ENCODE data around the gene KLHL29. TPM values are rescaled to one million over a fixed set of nuclear protein-coding genes. Genes with fewer than 3 reads are reported as not detected.

The KLHL29 gene
- total and polyA plus RNA-seq, 10 of the 15 experiments (the other 5 are each of a cell fraction or from before 2014, with no cell fraction given), result 1.4 to 19.5 (median 6.1) TPM

DNA sequence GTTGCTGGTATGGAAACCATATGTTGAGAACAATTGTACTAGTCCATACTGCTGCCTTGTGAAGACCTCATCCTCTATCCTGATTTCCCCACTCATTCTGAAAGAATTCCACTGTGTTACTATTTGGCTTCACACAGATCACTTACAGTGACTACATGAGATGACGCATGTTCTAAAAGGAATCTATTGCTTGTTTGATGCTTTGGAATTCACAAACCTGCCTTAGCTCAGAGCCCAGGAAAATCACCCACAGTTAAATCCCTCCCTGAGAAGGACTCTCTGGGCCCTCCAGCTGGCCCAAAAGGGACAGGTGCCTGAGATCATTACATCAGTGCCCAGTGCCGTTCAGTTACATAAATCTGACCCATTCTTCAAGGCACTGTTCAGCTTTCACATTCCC is 45.3 kb downstream of the KLHL29 start:
- no TSS peak for BruUV-seq (replicated peaks)
- H3K4me1 ChIP-seq (ENCODE audit: control insufficient read depth, insufficient read depth, low read length), result no peaks in the 10 kb centered on the region
- ATAC-seq, result no peak
- no peaks in the 10 kb centered on the region for H3K9me3 ChIP-seq (replicated peaks; ENCODE audit: control insufficient read depth, insufficient read depth, low read length)
- no peaks in the 10 kb centered on the region for H3K27me3 ChIP-seq (replicated peaks in 1 of 2; ENCODE audit: control insufficient read depth in 2 of 2, insufficient read depth in 2 of 2, low read length in 1 of 2)
- in situ Hi-C loops (cut with MboI), result no loop called here
- H3K27ac ChIP-seq (ENCODE audit: control insufficient read depth, insufficient read depth), result no peak overlapping the region
- H3K9ac ChIP-seq (ENCODE audit: control insufficient read depth, insufficient read depth, low read length), result no peak overlapping the region
- ChIA-PET SMC1A (ENCODE audit: uncharacterized antibody, unreplicated experiment) (no interaction called here), CTCF (no interaction called here), RAD21 (ENCODE audit: unreplicated experiment) (no interaction called here), POLR2A (no interaction called here)
- no peak overlapping the region for H2AFZ ChIP-seq (ENCODE audit: control insufficient read depth, low read depth, low read length)
- no peak overlapping the region for H3K4me3 ChIP-seq
- H3K4me2 ChIP-seq (ENCODE audit: control insufficient read depth, insufficient read depth), result no peak overlapping the region
- 96% methylated on average over 2 of the region's 2 CpGs for WGBS (ENCODE audit: insufficient coverage, insufficient replicate concordance, low lambda C conversion rate, missing lambda C conversion rate)
- FAIRE-seq, result no peak
- no peaks in the 10 kb centered on the region for H3K79me2 ChIP-seq (ENCODE audit: control insufficient read depth, insufficient read depth, low read length)
- no peaks in the 10 kb centered on the region; a peak in 2 of 4 replicates for H3K36me3 ChIP-seq (ENCODE audit: control insufficient read depth in 2 of 2, insufficient read depth in 2 of 2, low read length in 1 of 2)
- no peak for DNase-seq (ENCODE audit: low read depth, low spot score)
- TF ChIP-seq BACH1 (IDR thresholded peaks at IDR 0.05; ENCODE audit: borderline replicate concordance), result no peak
- TF ChIP-seq EZH2 (IDR thresholded peaks at IDR 0.05; ENCODE audit: borderline replicate concordance, control insufficient read depth, low read depth, low read length), result no peak
- no peak for TF ChIP-seq MEF2A (IDR thresholded peaks at IDR 0.05; ENCODE audit: insufficient read depth, low read depth, low read length)
- no peak for TF ChIP-seq KLF5 (IDR thresholded peaks at IDR 0.05; ENCODE audit: partially characterized antibody)
- TF ChIP-seq CHD1 (IDR thresholded peaks at IDR 0.05; ENCODE audit: low read depth, low read length), result no peak
- TF ChIP-seq PAX5 (IDR thresholded peaks at IDR 0.05; ENCODE audit: borderline replicate concordance, low read depth, low read length), result no peak
- H4K20me1 ChIP-seq (ENCODE audit: control insufficient read depth, insufficient read depth), result no peaks in the 10 kb centered on the region
- intact Hi-C loops (cut with micrococcal nuclease; ENCODE audit: unreplicated experiment), result no loop called here

DNA sequence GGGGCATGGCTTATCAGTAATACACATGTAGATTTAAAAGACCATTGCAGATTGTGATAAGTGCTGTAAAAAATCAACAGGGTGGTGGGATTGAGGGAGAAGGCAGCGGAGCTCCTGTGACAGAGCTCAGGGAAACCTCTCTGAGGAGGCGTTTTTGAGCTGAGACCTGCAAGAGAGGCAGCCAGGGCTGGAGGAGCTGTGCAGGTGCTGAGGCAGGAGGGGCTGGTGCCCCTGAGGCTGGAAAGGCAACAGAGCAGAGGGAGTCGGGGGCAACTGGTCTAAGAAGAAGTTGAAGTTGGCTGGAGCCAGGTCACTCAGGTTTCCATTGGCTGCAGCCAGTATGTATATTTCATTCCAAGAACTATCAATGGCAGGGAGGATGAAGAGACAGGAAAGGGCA is 47.6 kb downstream of the KLHL29 start:
- no peak for DNase-seq (ENCODE audit: low read depth, low spot score)
- in situ Hi-C loops (cut with MboI), result no loop called here
- Histone ChIP-seq H3K9ac (ENCODE audit: control insufficient read depth, insufficient read depth, low read length) (no peak overlapping the region), H3K27ac (ENCODE audit: control insufficient read depth, insufficient read depth) (no peak overlapping the region), H3K4me1 (ENCODE audit: control insufficient read depth, insufficient read depth, low read length) (no peaks in the 10 kb centered on the region), H3K36me3 (ENCODE audit: control insufficient read depth in 2 of 2, insufficient read depth in 2 of 2, low read length in 1 of 2) (no peaks in the 10 kb centered on the region), H3K4me2 (ENCODE audit: control insufficient read depth, insufficient read depth) (no peak overlapping the region), H3K79me2 (ENCODE audit: control insufficient read depth, insufficient read depth, low read length) (no peaks in the 10 kb centered on the region), H4K20me1 (ENCODE audit: control insufficient read depth, insufficient read depth) (no peaks in the 10 kb centered on the region), H3K9me3 (replicated peaks; ENCODE audit: control insufficient read depth, insufficient read depth, low read length) (no peaks in the 10 kb centered on the region; the same call in 2 of the 3 replicates), H2AFZ (ENCODE audit: control insufficient read depth, low read depth, low read length) (no peak overlapping the region), H3K27me3 (replicated peaks in 1 of 2; ENCODE audit: control insufficient read depth in 2 of 2, insufficient read depth in 2 of 2, low read length in 1 of 2) (no peaks in the 10 kb centered on the region), H3K4me3 (no peak overlapping the region)
- TF ChIP-seq NR2C2 (IDR thresholded peaks at IDR 0.05; ENCODE audit: borderline replicate concordance, control insufficient read depth, insufficient read length, low read depth) (no peak), ATF7 (IDR thresholded peaks at IDR 0.05; ENCODE audit: low read depth) (no peak), DPF2 (IDR thresholded peaks at IDR 0.05) (no peak), MAX (IDR thresholded peaks at IDR 0.05; ENCODE audit: low read depth, low read length) (no peak), IRF4 (IDR thresholded peaks at IDR 0.05; ENCODE audit: low read depth, low read length) (no peak), BMI1 (IDR thresholded peaks at IDR 0.05; ENCODE audit: borderline replicate concordance) (no peak), ZSCAN29 (IDR thresholded peaks at IDR 0.05) (no peak), E4F1 (IDR thresholded peaks at IDR 0.05; ENCODE audit: borderline replicate concordance, partially characterized antibody) (no peak), RELA (IDR thresholded peaks at IDR 0.05; ENCODE audit: borderline replicate concordance, partially characterized antibody) (no peak)
- no TSS peak for BruUV-seq (replicated peaks)
- CTCF ChIA-PET, result no interaction called here
- RAD21 ChIA-PET (ENCODE audit: unreplicated experiment), result no interaction called here
- WGBS (ENCODE audit: insufficient coverage, insufficient replicate concordance, low lambda C conversion rate, missing lambda C conversion rate), result 88% methylated on average over 3 of the region's 3 CpGs
- no peak for FAIRE-seq
- no peak for ATAC-seq
- SMC1A ChIA-PET (ENCODE audit: uncharacterized antibody, unreplicated experiment), result no interaction called here
- intact Hi-C loops (cut with micrococcal nuclease; ENCODE audit: unreplicated experiment), result no loop called here
- POLR2A ChIA-PET, result no interaction called here
